HG02970 (cell line): ENCODE measurements around the gene NTM.

ENCODE experiments used
- ATAC-seq: cut with Tn5 transposase; IDR thresholded peaks from one replicate; pipeline ENCODE4 v1.9.1; 2021; ENCODE audit warnings: mild to moderate bottlenecking, moderate library complexity, moderate number of reproducible peaks; ENCODE audit not compliant: unreplicated experiment, low FRiP score

NTM gene

DNA sequence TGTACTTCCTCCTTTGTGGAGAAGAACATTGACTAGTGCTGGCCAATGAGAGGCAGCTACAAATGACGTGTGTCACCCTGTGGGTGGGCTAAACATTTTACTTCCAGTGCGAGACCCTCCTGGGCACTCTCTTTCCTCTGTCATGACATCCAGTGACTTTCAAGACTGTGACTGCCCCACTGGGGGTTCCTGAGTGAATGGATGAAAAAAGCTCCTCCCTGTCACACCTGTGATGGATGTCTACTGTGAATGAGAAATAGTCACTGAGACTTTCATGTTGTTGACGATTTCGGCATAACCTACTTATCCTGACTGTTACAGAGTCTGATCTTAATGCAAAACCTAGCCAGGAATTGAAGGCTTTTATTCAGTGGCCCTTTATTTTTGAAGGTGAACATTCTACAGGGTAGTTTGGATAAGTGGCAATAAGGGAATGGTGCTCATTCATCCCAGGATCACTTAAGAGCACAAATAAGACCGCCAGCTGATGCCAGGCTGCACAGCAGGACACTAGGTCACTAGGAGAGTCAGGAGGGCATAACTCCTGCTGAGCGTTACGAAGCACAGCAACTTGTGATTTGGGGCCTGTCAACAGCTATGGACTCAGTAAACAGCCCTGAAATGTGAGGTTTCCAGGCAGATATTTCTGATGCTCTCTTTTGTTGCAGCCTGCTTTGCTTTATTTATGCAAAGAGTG lies 636.6 kb downstream of the NTM start:
- no peak for ATAC-seq

DNA sequence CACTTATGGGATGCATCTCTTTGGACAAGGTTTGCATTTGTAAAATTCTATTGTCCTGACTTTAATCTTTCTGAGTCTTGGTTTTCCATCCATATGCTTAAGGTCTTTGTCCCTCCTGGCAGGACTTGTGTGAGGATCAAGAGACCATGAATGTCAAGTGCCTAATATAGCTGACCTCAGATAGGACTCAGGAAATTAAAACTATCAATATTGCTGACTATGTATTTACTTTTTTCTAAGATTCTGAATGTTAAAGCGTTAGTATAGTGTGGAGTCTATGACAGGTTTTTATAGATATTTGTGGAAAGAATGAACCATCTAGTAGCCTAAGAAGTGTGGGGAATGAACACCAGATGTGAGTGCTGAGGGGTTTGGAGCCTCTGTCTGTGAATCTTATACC lies 637.8 kb downstream of the NTM start:
- no peak for ATAC-seq

DNA sequence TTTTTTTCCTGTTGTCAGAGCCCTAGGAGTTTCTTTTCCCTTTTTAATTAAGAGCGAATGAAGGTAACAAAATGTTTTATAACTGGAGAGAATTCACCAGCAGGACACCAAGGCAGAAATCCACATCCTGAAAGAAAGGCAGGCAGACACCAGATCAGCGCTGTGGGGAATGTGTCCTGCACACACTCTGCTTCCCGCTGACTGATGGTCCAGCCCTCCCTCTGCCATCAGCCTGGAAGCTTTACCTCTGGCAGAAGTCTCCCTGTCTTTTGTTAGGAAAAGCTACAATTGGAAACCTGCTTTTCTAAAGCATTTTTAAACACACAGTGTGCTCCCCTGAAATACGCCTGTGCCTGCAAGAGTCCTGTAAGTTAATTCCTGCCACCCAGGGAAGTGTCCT lies 638.5 kb downstream of the NTM start:
- ATAC-seq = no peak

DNA sequence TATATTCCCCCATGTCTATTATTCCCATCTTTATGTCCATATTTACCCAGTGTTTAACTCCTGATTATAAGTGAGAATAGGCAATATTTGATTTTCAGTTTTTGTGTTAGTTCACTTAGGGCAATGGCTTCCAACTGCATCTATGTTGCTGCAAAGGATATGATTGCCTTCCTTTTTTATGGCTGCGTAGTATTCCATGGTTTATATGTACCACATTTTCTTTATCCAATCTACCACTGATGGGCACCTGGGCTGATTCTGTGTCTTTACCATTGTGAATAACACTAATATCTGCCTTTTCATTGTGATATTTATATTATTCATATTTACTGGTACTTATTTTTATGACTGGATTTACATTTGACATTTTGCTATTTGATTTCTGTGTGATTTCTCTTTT lies 649.6 kb downstream of the NTM start:
- ATAC-seq = no peak

- ATAC-seq = no peak
These were observed 651.9 kb downstream of the NTM start for GRCh38 chr11:132022285-132022684.

DNA sequence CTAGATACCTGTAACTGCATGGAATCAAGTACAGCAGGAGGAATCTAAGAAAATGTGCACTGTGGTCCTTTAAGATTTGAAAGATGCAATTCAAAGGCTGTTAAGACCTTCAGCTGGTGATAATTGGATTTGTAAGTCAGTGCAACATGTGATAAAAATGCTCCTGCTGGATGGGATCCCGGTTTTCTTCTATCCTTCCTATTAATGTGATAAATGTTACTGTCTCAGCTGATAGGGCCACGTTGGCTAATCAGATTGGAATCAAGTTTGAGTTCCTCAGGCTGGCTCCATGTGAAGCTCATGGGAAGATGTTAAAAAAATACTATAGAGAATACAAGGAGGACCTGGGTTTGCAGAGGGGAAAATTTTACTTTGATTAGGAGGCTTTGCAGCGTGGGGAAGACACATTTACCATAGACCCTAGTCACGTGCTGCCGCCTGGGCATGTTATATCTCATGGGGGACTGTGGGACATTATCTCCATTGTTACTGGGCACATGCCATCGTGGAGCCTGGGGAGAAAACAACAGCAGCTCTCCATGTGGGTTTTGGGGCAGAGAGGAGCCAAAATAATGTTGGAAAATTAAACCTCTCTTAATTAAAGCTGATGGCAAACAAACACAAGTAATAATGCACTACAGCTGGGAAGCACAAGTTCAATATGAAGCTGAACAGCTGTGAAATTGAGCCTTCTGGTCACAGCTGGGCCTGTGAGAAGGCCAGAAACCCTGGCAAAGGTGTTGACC lies 652.5 kb downstream of the NTM start:
- no peak for ATAC-seq

DNA sequence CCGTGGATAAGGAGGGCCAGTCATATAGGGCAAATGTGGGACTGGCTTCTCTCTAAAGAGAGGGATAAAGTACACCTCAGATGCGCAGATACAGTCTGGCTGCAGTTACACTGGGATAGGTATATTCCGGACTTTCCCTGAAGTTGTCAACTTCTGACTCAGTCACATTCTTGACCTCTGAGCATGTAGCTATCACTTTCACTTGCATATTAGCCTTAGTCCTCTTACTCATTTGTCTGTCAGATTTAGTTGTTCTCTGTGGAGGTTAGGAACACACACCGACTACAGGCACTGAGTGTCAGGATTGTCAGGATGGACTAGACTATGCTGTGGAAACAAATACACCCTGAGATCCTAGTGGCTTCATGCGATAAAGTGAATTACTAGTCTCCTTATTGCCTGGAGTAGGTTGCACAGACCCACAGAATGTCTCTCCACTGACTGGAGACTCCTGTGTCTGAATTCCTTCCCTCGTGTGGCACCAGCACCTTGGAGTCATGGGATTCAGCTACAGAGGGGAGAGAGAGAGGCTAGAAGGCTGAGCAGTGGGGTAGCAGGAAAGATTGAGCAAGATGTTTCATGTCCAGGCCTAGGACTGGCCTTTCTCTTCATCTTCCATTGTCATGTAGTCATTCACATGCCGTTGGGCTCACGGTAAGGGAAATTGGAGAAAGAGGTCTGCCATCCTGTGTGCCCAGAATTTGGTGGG lies 654.3 kb downstream of the NTM start:
- no peak for ATAC-seq

DNA sequence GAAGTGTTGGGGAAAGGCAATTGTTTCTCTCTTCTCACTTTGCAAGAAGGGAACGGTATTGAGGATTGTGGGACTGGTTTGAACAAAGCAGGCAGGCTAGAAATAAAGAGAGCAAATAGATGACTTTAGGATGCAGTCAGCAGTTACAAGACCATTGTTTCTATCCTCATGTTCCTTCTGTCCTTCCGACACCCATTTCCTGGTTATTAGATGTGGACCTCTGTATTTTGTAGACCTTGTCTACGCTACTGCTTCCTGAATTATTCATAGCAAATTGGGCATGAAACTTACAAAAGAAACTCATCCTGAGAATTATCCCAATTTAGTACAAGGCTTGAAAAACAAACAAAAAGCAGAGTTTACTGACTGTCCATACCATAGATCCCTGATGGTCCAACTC lies 656.3 kb downstream of the NTM start:
- no peak for ATAC-seq

- no peak for ATAC-seq
These were observed 658.2 kb downstream of the NTM start for GRCh38 chr11:132028380-132029240.

DNA sequence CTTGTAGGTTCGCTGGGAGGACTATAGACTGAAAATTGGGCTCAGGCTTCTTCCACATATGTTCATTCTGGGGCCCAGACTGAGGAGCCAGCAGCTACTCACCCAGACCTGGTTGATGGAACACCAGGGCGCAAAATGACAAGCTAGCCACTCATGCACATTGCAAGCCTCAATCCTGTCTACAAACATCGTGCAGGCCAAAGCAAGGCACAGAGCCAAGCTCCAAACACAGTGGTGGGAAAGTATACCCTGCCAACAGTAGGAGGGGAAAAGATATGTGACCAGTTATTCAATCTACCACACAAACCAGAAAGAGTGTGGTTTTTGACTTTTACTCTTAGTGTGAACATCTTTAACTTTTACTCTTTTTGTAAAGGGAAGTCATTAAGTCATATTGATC lies 660.5 kb downstream of the NTM start:
- ATAC-seq = no peak

GRCh38 chr11:132032555-132032954 lies 662.1 kb downstream of the NTM start:
- no peak for ATAC-seq

- no peak for ATAC-seq
These were observed 662.6 kb downstream of the NTM start for GRCh38 chr11:132033051-132033450.

DNA sequence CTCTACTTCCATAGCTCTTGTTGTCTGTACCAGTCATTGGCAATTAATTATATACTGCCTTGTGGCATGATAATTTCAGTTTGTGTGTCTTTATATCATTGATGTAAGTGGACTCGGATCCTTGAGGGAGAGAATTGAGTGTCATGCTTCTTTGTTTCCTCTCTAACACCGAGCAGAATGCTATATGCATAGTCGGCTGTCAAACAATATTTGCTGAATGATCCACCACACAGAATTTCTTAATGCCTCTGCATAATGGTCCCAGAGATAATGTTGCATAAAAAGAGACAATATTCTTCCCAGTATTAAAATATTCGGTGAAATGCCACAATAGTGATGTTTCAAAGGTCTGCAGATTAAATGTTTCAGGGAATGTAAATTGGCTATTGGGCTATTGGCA lies 664.8 kb downstream of the NTM start:
- no peak for ATAC-seq

GRCh38 chr11:132035766-132036165 lies 665.4 kb downstream of the NTM start:
- no peak for ATAC-seq

GRCh38 chr11:132036220-132036619 lies 665.8 kb downstream of the NTM start:
- ATAC-seq = no peak

GRCh38 chr11:132036746-132037466 lies 666.5 kb downstream of the NTM start:
- ATAC-seq = no peak

- no peak for ATAC-seq
These were observed 667.0 kb downstream of the NTM start for GRCh38 chr11:132037467-132037862.

- no peak for ATAC-seq
These were observed 667.5 kb downstream of the NTM start for GRCh38 chr11:132037956-132038355.

DNA sequence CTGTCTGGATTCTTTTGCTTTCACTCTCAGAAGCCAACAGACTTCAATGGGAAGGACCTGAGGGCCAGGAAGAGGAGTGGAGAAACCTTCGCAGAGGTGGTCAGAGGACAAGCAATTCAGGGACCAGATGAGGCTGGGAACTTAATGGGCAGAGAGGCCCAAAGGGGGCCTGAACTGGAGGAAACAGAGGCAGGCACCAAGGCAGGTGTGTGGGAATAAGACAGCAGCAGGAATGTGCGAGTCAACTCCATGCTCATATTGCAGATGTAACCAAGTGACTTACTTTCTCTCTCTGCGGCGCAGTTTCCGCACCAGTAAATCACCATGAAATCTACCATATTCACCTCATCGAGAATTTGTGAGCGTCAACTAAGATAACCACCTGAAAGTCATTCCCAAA lies 669.1 kb downstream of the NTM start:
- ATAC-seq = no peak

GRCh38 chr11:132042296-132042695 lies 671.9 kb downstream of the NTM start:
- no peak for ATAC-seq
